GM10266 (cell line): Measurements from ENCODE around the gene TP73.

ENCODE experiments used
- DNase-seq: peaks from one replicate; pipeline ENCODE4 v3.0.0; 2012; ENCODE audit errors: extremely low spot score
- TF ChIP-seq, protein P1 (sequence below): IDR thresholded peaks from 2 replicates; pipeline ENCODE4 v1.5.1; 2012; ENCODE audit warnings: mild to moderate bottlenecking, low read depth; ENCODE audit not compliant: control insufficient read depth, insufficient read depth; ENCODE audit errors: missing control alignments

The TP73 gene

DNA sequence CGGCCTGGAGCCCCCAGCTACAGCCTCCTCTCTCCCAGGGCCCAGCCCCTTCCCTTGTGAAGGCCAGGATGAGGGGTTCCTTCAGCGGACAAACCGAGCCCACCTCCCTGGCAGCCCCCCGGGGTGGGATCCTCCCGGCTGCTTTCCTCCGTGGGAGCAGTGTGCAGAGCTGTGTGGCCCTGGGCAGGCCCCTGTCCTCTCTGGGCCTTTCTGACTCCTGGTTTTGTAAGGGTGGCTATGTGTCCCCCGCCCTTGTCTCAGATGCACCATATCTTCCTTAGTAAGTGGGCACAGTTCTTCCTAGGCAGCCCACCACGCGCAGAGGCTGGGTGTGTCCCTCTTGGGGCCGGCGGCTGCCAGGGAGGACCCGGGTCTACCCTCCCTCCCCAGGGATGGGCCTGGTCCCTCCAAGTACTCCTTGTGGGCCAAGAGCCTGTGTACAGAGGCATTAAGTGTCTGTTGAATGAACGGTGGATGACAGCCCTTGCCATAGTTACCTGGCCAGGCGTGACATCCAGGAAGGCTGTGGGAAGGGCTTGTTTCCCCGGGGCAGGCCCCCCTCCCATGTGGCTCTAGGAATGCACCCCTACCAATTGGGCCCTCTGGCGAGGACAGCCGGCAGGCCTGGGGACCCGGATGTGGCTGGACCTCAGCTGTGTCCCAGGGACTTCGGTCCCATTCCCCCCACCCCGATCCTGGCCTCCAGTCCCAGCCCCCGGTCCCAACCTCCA is 124.1 kb downstream of the TP73 start:
- DNase-seq = no peak
- TF ChIP-seq, protein P1, sequence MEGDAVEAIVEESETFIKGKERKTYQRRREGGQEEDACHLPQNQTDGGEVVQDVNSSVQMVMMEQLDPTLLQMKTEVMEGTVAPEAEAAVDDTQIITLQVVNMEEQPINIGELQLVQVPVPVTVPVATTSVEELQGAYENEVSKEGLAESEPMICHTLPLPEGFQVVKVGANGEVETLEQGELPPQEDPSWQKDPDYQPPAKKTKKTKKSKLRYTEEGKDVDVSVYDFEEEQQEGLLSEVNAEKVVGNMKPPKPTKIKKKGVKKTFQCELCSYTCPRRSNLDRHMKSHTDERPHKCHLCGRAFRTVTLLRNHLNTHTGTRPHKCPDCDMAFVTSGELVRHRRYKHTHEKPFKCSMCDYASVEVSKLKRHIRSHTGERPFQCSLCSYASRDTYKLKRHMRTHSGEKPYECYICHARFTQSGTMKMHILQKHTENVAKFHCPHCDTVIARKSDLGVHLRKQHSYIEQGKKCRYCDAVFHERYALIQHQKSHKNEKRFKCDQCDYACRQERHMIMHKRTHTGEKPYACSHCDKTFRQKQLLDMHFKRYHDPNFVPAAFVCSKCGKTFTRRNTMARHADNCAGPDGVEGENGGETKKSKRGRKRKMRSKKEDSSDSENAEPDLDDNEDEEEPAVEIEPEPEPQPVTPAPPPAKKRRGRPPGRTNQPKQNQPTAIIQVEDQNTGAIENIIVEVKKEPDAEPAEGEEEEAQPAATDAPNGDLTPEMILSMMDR = no peak

DNA sequence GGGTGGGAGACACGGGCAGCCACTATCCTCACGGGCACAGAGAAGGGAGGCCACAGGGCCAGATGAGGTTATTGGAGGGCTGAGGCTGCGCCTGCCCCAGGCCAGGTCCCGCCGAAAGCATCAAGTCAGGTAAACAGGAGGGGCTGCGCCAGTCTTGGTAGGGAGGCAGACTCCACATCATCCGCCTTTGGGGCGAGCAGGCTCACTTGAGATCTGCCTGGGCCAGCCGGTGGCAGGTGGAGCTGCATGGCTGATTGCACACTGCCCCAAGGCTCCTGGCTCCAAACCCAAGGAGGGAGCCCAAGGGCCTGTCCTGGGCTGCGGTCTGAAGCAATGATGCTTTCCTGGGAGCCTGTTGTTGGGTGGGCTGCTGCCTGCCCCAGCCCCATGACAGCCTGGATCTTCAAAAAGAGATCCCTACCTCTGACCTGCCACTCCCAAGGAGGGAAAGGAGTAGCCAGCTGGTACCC is 124.8 kb downstream of the TP73 start:
- TF ChIP-seq, protein P1 = no peak

DNA sequence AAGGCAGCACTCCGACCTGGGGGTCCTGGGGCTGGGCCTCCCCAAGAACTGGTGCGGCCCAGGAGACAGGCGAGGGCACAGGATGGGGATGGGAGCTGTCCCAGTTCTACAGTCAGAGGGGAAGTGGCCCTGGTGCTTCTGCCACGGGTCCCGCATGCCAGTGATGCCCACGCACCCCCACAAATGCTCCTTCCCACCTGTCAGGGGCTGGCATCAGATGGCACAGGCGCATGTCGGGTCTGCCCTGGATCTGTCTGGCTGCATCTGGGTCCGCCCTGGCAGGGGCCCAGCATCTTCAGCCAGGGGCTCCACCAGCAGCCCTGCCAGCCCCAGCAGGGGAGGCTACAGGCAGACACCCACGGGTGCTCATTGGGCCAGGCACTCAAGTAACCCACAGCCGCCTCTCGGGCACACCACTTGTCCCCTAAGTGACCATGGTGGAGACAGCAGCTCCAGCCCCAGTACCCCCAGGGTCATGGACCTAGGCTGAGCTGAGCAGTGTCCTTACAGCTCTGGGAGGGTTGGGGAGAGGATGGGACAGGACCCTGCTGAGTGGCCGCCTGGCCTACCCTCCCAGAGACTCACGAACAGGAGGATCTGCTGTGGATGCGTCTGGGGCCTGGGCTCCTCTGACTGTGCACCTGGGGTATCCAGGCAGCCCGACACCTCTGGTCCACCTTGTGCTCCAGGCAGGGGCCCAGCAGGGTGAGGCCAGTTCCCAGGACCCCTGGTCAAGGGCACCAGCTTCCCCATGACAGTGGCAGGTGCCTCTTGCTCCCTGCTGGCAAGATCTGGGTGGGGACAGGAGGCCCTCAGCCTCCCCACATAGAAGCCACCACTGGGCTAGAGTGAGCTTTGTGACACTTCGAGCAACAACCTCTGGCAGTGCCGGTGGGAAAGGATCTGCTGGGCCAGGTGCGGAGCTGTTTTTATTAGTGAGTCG is 125.6 kb downstream of the TP73 start:
- no peak for DNase-seq
- TF ChIP-seq, protein P1 = no peak

More for the DNA sequence above, 124.8 kb downstream of the TP73 start:
- no peak for DNase-seq

DNA sequence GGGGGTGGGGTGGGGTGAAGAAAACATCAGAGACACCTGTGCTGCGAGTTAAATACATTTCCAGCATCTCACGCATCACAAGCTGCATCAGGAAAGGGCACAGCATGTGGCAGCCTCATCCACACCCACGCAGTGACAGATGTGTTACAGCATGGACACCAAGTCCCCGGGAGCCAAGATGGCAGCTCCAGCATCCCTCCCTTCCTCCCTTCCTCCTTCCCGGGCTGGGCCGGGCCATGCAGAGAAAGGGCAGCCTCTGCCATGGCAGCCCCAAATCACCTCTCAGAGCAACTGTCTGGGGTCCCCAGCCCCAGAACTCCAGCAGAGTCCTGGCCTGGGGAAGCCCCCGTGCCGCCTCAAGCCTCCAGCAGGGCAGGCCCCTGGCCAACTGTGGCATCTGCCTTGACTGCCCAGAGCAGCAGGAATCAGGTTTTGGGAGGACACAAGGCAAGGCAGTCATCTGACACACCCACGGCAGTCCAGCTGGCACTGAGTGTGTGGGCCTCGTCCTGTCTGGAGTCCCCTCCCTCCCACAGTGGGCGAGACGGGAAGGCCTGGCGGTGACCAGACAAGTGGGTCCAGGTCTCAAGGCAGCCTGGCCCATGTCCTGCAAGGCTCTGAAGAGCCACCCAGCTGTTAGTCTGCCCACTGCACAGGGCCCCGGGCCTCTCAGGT is 126.4 kb downstream of the TP73 start:
- DNase-seq = no peak
- TF ChIP-seq, protein P1 = no peak

DNA sequence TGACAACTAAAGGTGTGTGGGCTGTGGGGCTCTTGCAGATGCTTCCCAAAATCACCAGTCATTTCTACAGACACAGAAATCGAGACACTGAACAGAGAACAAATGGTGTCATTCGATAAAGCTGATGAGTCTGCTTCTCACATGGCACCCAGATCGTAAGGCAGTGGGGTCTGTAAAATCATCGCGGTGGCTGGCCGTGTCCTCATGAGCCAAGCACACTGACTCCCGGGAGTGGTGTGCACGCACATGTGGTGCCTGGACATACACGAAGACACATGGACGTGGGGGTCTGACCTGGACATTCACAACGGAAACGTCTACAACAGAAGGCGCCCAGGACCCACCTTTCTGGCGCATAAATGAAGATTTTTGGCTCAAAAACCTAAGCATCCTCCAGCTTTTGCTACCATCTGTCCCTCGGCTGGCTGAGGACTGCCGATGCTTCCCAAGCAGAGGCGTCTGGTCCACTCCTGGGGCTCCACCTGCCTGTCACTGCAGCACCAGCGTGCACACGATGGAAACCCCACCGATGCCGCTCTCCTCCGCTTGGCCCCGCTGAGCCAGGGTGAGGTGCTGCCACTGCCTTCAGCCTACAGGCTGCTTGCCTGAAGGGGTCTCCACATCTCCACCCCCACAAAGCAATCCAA is 127.1 kb downstream of the TP73 start:
- TF ChIP-seq, protein P1 = no peak
- no peak for DNase-seq

DNA sequence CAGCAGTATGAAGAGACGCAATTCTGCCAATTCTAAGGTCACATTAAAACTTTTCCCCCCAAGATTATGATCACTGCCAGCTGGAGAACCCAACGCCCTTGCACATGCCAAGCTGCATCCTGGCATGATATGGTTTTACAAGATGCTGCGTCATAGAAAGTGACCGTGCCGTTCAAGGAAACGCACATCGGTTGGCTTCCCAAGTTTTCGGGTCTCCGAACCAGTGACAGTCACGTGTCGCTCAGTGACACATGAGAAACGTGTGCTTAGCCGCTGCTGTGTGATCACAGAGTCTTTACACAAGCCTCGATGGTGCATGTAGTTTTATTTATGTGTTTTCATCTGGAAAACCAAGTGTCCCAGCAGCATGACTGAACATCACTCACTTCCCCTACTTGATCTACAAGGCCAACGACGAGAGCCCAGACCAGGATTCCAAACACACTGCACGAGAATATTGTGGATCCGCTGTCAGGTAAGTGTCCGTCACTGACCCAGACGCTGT is 127.6 kb downstream of the TP73 start:
- TF ChIP-seq, protein P1 = no peak

More for the DNA sequence above, 127.6 kb downstream of the TP73 start:
- DNase-seq = no peak
